ENCODE results near the gene MAP9.
"Not testable (repeated sequence)": the region's sequence is repeated elsewhere in the genome, so short reads cannot be mapped to it uniquely, and the experiment has no call there.

The MAP9 gene

DNA sequence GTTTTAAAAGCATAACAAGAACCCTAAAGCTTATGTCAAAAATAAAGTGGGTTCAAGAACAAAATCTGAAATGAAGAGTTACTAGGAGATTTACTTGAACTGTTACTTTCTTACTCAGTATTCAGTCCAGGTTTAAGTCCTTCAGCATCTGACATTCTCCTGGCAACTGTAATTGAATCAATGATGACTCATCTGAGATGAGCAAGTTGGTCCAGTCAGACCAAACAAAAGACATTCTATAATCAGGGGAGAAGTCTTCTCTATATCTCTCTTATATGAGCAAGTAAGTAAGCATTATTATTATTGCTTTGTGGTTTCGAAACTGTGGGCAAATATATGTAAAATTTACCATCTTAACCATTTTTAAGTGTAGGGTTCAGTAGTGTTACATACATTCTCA, 34.6 kb downstream of the MAP9 start:
- DNase-seq (ENCODE audit: low read depth in 3 of 3), result no peak

DNA sequence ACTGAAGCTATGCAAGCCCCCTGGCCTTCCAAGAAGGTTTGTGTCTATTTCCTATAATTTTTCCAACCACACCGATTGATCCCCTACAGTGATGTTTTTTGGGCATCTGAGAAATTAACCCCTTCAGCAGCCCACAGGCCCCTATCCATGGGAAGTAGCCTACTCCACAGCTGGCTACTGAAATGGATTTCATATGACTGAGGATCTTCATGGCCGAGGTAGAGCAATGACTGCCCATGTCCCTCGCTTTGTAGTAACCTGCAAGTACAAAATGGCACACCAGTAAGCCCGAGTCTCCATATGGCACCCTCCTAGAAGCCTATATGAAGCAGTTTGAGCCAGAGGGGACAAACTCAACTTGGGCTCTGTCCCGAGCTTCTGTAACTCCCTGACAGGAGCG, 36.8 kb downstream of the MAP9 start:
- no peak for DNase-seq (ENCODE audit: low read depth in 3 of 3)

DNA sequence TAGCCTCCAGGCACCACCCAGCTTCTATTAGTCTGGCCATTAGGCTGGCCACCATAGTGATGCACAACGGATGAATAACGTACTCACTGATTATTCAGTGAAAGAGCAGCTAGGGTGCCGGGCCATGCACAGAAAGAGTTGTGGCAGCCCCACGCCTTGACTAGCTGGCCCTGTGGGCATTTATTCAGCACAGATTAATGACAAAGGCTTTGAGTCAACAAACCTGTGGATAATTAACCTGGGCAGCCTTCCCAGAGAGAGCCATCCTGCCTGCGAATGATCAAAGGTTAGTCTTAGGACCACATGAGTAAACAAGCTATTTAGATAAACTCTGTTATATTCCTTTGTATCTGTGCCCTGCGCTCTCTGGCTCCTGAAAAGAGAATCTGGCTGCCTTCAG, 37.2 kb downstream of the MAP9 start:
- no peak for DNase-seq (ENCODE audit: low read depth in 3 of 3)

DNA sequence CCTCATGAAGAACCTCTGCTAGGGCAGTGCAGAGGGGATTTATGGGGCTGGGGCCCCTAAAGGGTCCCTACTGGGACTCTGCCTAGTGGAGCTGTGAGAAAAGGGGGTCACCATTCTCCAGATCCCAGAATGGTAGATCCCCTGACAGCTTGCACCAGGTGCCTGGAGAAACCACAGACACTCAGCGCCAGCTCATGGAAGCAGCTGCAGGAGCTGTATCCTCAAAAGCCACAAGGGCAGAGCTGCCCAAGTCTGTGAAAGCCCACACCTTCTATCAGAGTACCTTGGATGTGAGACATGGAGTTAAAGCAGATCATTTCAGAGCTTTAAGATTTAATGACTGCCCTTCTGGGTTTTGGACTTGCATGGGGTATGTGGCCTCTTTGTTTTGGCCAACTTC, 38.6 kb downstream of the MAP9 start:
- no peak for DNase-seq (ENCODE audit: low read depth in 3 of 3)

DNA sequence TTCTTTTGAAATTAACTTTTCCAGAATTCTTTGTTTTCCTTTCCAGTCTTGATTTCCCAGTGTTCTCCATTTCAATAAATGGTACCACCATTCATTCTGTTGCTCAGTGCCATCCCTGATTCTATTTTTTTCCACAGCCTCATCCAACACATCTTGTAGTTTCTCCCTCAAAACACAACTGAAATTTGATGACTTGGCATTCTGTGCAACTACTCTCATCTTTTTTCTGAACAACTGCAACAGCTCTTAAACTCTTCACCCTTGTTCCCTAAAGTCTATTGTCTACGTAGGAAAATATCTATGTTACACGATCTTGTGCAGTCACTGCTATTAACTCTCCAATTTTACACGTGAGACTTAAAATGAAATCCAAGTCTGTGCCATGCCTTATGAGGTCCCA, 40.5 kb downstream of the MAP9 start:
- no peak for DNase-seq (ENCODE audit: low read depth in 3 of 3)

DNA sequence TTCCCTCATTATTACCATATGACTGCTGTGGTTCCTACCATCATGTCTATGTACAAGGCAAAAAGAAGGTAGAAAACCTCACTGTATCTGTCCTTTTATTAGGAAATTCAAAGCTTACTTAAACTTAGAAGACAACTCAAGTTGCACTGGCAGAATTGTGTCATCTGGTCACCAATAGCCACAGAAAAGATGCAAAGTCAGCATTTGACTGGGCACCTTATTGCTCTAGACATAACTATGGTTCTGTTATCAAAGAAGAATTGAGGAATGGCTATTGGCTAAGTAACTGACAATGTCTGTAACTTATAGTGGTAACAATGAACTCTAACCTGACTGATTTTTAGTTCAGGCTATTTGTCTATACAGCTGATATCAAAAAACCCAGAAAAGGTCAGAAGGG, 45.3 kb downstream of the MAP9 start:
- DNase-seq (ENCODE audit: low read depth in 3 of 3), result no peak

DNA sequence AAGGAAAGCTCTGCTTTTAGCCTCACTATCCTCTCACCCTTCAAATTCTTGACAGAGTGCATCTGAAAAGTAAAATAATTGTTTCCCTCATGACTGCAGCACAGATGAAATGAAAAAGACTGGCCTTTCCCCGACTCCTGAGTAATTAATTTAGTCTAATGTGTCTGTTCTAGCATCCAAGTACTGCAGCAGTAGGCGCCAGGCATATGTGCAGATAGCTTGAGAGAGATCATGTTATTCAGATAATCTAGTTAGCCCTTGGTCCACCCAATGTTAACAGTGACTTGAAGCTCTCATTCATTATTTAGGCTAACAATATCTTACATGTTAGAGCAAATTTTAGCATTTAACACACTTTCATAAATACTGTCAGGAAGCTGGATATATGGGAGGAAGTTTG, 54.0 kb downstream of the MAP9 start:
- no peak for DNase-seq (ENCODE audit: low read depth in 3 of 3)

DNA sequence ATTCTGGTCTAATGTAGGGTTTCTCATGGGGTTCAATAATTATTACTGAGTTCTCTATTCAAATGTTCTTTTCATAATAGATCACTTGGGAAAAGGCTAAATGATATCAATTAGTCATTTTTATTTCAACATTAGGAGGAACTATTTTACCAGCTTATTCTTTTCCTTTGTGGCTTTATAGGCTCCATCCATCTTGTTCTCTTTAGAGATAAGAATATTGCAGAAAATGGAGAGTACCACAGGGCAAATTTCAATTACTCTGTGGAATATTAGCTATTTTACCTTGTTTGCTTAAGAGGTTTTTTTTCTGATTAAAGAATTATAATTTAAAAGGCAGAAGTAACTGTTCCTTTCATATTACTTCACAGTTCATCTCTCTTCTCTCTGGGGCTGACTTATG, 55.8 kb downstream of the MAP9 start:
- no peak for DNase-seq (ENCODE audit: low read depth in 3 of 3)

DNA sequence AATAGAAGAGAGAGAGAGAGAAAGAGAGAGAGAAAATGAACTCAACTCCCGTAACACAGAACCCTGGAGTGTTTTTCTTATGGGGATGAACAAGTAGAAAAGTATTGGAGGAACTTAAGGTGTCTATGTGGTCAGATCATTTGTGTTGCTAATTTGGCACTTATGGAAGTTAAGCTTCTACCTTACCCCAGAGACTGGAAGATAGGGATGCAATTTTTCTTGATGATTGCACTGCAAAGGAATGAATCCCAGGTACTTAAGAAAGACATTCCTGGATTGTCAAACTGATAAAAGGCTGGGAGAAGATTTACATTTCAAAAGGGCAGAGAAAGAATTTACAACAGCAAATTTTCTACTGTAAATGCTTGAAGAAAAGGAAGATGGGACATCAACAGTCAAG, 57.2 kb downstream of the MAP9 start:
- DNase-seq (ENCODE audit: low read depth in 3 of 3), result no peak

DNA sequence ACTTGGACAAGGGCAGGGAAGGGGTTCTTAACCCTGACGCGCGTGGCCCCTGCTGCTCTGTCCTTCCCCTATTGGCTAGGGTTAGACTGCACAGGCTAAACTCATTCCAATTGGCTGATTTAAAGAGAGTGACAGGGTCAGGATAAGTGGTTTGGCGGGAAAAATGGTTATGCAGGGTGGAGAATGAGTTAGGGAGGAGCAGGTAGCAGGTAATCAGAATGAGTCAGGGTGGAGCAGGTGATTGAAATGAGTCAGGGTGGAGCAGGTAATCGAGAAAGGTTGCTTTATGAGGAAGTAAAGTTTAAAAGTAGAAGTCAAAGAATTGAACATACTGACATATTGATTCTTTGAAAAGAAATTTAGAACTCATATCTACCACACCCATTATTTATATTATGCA, 64.7 kb downstream of the MAP9 start:
- not testable (repeated sequence) for DNase-seq (ENCODE audit: low read depth in 3 of 3)

DNA sequence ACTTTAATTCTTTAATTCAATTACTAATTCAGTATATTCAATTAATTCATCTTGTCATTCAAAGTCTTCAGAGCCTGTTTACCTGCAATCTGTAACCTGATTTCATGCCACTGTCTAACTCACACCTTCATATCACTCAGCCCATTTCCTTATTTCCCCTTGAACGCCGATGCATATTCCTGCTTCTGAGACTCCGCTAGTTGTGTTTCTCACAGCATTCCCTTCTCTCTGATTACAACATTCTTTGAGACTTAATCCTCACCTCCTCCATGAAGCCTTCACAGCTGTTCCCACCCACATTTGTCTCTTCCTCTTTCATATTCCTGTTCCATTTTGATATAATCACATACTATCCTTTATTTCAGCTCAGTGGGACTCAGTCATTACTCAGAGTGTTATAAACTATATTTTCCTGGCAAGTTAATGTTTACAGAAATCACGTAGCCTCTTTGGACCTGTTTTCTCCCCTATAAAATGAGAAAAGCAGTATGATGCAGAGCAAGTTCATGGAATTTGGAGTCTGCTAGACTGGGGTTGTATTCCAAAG, 69.0 kb downstream of the MAP9 start:
- DNase-seq (ENCODE audit: low read depth in 3 of 3), result no peak

DNA sequence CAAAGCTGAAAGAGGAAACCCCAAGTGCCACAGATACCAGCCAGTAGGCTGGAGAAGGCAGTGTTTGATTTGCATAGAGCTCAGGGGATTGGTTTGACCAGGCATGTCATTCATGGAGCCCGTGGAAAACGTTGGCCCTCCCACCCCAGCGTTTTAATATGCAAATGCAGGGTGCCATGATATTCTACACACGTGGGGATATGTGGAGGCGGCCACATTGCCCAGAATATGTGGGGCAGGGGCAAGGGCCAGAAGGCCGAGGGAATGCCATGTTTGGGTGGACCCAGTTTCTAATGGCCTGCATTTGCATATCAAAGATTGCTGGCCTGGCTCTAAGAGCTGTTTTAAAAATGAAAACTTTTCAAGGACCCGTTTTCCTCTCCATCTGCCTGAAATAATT, 71.1 kb downstream of the MAP9 start:
- DNase-seq (ENCODE audit: low read depth in 3 of 3), result no peak

DNA sequence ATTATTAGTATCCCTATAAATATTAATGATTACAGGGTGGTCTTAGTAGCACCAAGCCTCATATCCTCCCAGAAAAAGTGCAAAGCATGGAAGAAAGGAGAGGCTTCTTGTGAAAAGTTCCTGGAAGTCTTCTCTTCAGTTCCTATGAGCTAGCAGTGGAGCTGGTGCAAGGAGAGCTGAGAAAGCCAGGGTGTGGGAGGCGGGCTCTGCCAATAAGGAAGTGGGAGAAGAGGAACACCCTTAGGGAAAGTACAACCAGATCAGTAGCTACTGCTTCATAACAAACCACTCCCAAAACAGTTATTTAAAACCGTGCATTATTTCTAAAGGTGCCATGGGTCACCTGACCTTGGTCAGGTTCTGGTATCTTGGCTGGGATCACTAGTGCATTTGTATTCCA, 72.4 kb downstream of the MAP9 start:
- DNase-seq (ENCODE audit: low read depth in 3 of 3), result no peak

DNA sequence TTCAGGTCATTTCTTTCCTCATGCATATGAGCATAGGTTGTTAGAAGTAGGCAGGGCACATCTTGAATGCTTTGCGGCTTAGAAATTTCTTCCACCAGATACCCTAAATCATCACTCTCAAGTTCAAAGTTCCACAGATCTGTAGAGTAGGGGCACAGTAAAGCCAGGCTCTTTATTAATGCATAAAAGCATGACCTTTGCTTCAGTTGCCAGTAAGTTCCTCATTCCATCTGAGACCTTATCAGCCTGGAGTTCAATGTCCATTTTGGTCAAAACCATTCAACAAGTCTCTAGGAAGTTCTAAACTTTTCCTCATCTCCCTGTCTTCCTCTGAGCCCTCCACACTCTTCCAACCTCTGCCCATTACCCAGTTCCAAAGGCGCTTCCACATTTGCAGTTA, 77.7 kb downstream of the MAP9 start:
- no peak for DNase-seq (ENCODE audit: low read depth in 3 of 3)

Measured in stimulated activated CD4-positive, alpha-beta T cell treated with anti-CD3 and anti-CD28 coated beads, TNF-alpha, amount 100 ng/mL, for 24 hours (primary cell).